GM23338 (cell line): ENCODE data around the gene NXF1. TPM values are rescaled to one million over a fixed set of nuclear protein-coding genes. Genes with fewer than 3 reads are reported as not detected.
A peak's percentile ranks its signal among the peaks of the same experiment; 100 is the strongest.

Experiments
- ATAC-seq: fragments of 200-7000 bp; cut with Tn5 transposase; 3 replicates; pipeline ENCODE4 v1.9.1; 2020
- DNase-seq: peaks from one replicate; pipeline ENCODE4 v3.0.0-alpha.2; 2015; ENCODE audit warnings: low spot score
- H2AFZ ChIP-seq: fragments of 200-600 bp; sonication (generic); 2 replicates; pipeline ENCODE4 v1.8.0; 2016; ENCODE audit warnings: antibody characterized with exemption, mild to moderate bottlenecking, moderate library complexity
- H3F3A ChIP-seq: fragments of 200-600 bp; sonication (generic); replicated peaks from 2 replicates; pipeline ENCODE4 v1.8.0; 2017; ENCODE audit warnings: antibody characterized with exemption, mixed run types, low read depth
- H3K27ac ChIP-seq: fragments of 200-600 bp; sonication (generic); 2 replicates; pipeline ENCODE4 v1.6.1; 2016; ENCODE audit warnings: low read depth
- H3K27me3 ChIP-seq: fragments of 200-600 bp; sonication (generic); 2 replicates; pipeline ENCODE4 v1.8.0; 2016; ENCODE audit warnings: mild to moderate bottlenecking, mixed run types, moderate library complexity; ENCODE audit not compliant: insufficient read depth
- H3K36me3 ChIP-seq: fragments of 200-600 bp; sonication (generic); 2 replicates; pipeline ENCODE4 v1.8.0; 2016; ENCODE audit warnings: mild to moderate bottlenecking; ENCODE audit not compliant: insufficient read depth
- H3K4me1 ChIP-seq: fragments of 200-600 bp; sonication (generic); 2 replicates; pipeline ENCODE4 v1.8.0; 2016; ENCODE audit warnings: mild to moderate bottlenecking, moderate library complexity; ENCODE audit not compliant: insufficient read depth
- H3K4me2 ChIP-seq: fragments of 200-600 bp; sonication (generic); 2 replicates; pipeline ENCODE4 v1.7.1; 2017; ENCODE audit warnings: mixed run types
- H3K4me3 ChIP-seq: fragments of 200-600 bp; sonication (generic); 2 replicates; pipeline ENCODE4 v1.6.1; 2016; ENCODE audit warnings: mixed run types
- H3K79me2 ChIP-seq: fragments of 200-600 bp; sonication (generic); replicated peaks from 2 replicates; pipeline ENCODE4 v1.8.0; 2017; ENCODE audit warnings: mild to moderate bottlenecking; ENCODE audit not compliant: insufficient read depth
- H3K9me2 ChIP-seq: fragments of 200-600 bp; sonication (generic); 2 replicates; pipeline ENCODE4 v1.8.0; 2017; ENCODE audit not compliant: insufficient read depth
- H4K20me1 ChIP-seq: fragments of 200-600 bp; sonication (generic); replicated peaks from 2 replicates; pipeline ENCODE4 v1.8.0; 2017; ENCODE audit warnings: mild to moderate bottlenecking; ENCODE audit not compliant: insufficient read depth
- H3K27ac Mint-ChIP-seq: 2 replicates; pipeline ENCODE4 v1.8.0; 2020; ENCODE audit warnings: inconsistent platforms, mild to moderate bottlenecking, moderate library complexity, mixed read lengths
- H3K27me3 Mint-ChIP-seq: 3 replicates; pipeline ENCODE4 v1.8.0; 2022; ENCODE audit warnings: low read depth, mild to moderate bottlenecking, moderate library complexity, mixed read lengths, inconsistent platforms; ENCODE audit not compliant: insufficient read depth, poor library complexity
- H3K36me3 Mint-ChIP-seq: 3 replicates; pipeline ENCODE4 v1.8.0; 2021; ENCODE audit warnings: low read depth, mild to moderate bottlenecking, inconsistent platforms, moderate library complexity, mixed read lengths
- H3K4me1 Mint-ChIP-seq: 3 replicates; pipeline ENCODE4 v1.8.0; 2020; ENCODE audit warnings: mild to moderate bottlenecking, inconsistent platforms, mixed read lengths
- H3K4me3 Mint-ChIP-seq: 3 replicates; pipeline ENCODE4 v1.8.0; 2021; ENCODE audit warnings: moderate library complexity, mild to moderate bottlenecking, inconsistent platforms, mixed read lengths
- H3K9me3 Mint-ChIP-seq: 3 replicates; pipeline ENCODE4 v1.8.0; 2020; ENCODE audit warnings: moderate library complexity, mild to moderate bottlenecking, inconsistent platforms, mixed read lengths
- CREB1 ChIP-seq: fragments of 250-450 bp; sonication (Bioruptor Pico); IDR thresholded peaks from 2 replicates; pipeline ENCODE4 v1.5.0; 2020; ENCODE audit warnings: low read depth, mild to moderate bottlenecking, moderate library complexity
- CTCF ChIP-seq, 2 experiments: fragments of 200-600 bp in 1 of 2; sonication (generic) in 1 of 2; conservative IDR thresholded peaks; 2 replicates each; pipeline versions ENCODE4 v1.5.1 to v1.6.1; 2016 to 2017; ENCODE audit warnings: antibody characterized with exemption in 2 of 2, low read depth in 2 of 2, mild to moderate bottlenecking in 2 of 2, moderate library complexity in 1 of 2
- ETS1 ChIP-seq: IDR thresholded peaks from 2 replicates; pipeline ENCODE4 v1.6.1; 2016; ENCODE audit warnings: antibody characterized with exemption
- EZH2 ChIP-seq: fragments of 200-600 bp; sonication (generic); IDR thresholded peaks from one replicate; pipeline ENCODE4 v1.8.0; 2017; ENCODE audit warnings: antibody characterized with exemption, mild to moderate bottlenecking, low read depth; ENCODE audit not compliant: unreplicated experiment
- EZH2phosphoT487 ChIP-seq: fragments of 200-600 bp; sonication (generic); IDR thresholded peaks from one replicate; pipeline ENCODE4 v1.8.1; 2018; ENCODE audit warnings: antibody characterized with exemption; ENCODE audit not compliant: unreplicated experiment
- JUNB ChIP-seq: IDR thresholded peaks from one replicate; pipeline ENCODE4 v1.6.1; 2016; ENCODE audit warnings: antibody characterized with exemption; ENCODE audit not compliant: unreplicated experiment
- NANOG ChIP-seq: IDR thresholded peaks from 2 replicates; pipeline ENCODE4 v1.6.1; 2016; ENCODE audit warnings: antibody characterized with exemption, borderline replicate concordance
- POLR2AphosphoS5 ChIP-seq: IDR thresholded peaks from 2 replicates; pipeline ENCODE4 v1.6.1; 2016; ENCODE audit warnings: antibody characterized with exemption, low read depth
- STAT1 ChIP-seq: IDR thresholded peaks from one replicate; pipeline ENCODE4 v1.6.1; 2016; ENCODE audit warnings: antibody characterized with exemption; ENCODE audit not compliant: unreplicated experiment
- ZNF114 ChIP-seq: fragments of 250-450 bp; sonication (Bioruptor Pico); IDR thresholded peaks from 2 replicates; pipeline ENCODE4 v1.5.0; 2020; ENCODE audit warnings: mild to moderate bottlenecking, moderate library complexity
- ZNF331 ChIP-seq: fragments of 250-450 bp; sonication (Bioruptor Pico); IDR thresholded peaks from 2 replicates; pipeline ENCODE4 v1.5.0; 2020; ENCODE audit warnings: low read depth, mild to moderate bottlenecking, moderate library complexity
- polyA plus RNA-seq: library from polyadenylated mRNA; unstranded; fragments of >200 nt; fragmentation: Nextera tagmentation; extraction: Ambion mirVana; gene quantifications from 2 replicates; pipeline ENCODE4 v1.2.1, GENCODE V29; 2016
- total RNA-seq: library from RNA; depleted of rRNA; stranded (reverse); fragments of >200 nt; shearing (Covaris generic); gene quantifications from 2 replicates; pipeline ENCODE4 v1.2.3, GENCODE V29; 2014
- TF ChIP-seq, protein P1 (sequence below): IDR thresholded peaks from one replicate; pipeline ENCODE4 v1.6.1; 2018; ENCODE audit warnings: antibody characterized with exemption; ENCODE audit not compliant: unreplicated experiment
- TF ChIP-seq, protein P2 (sequence below): fragments of 250-450 bp; sonication (Bioruptor Pico); IDR thresholded peaks from 2 replicates; pipeline ENCODE4 v1.5.0; 2020; ENCODE audit warnings: mild to moderate bottlenecking, moderate library complexity

Gene NXF1
- total and polyA plus RNA-seq, 2 experiments from 2014 or later, result 31.7 to 31.8 TPM

DNA sequence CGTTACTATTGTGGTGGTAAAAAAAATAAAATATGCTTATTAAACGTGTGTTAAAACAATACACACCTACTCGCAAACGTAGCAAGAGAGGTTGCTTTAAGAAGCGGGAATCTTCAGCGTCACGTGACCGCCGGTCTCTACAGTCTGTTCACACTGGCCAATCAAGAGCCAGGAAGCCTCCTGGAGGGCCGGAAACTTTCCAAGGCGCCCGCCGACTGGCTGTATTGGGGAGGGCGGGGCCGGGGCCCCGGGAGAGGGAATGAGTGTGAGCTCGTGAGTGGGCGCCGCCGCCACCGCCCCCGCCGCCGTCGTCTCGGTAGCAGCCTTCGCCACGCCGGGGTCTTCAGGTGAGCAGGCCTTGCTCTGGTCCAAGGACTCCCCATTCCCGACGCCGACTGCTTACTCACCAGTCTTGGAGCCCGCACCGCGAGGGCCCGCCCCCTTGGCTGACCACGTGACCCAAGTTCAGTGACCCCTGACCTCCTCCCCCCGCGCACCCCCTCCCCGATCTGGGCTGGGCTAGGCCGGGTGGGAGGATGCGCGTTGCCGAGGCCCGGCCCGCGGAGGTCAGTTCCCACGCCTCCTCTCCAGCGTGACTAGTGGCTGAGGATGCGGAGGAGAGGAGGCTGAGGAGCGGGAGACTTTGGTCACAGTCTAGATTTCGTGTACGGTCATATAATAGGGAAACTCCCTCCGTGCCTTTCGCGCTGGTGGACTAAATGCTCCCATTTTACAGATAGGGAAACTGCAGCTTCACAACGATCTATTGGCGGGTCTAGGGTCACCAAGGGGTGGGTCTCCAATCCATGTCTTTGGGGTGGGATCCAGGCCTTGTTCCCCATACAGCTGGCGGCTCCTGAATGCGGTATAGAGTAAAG is 33.9 kb downstream of the NXF1 start, which contains the start of gene TAF6L:
TSS of gene TAF6L (plus strand) at position 253 of the 878 bp plus-strand sequence. CDS start 4,388 bp downstream, outside the sequence.
- Histone ChIP-seq H3K4me2 (peak within 1 kb of the TSS; percentile 76), H3K4me1 (peaks cover 9% of the 10 kb centered on the region; the same call in 1 of the 2 replicates), H3F3A (peaks cover 25% of the 10 kb centered on the region), H3K79me2 (peaks cover 31% of the 10 kb centered on the region), H2AFZ (peak within 1 kb of the TSS; percentile 58; the same call in 1 of the 2 replicates), H4K20me1 (peaks cover 3% of the 10 kb centered on the region; the same call in 1 of the 2 replicates), H3K36me3 (peaks cover 16% of the 10 kb centered on the region), H3K4me3 (peak within 1 kb of the TSS; percentile 89), H3K9me2 (no peaks in the 10 kb centered on the region), H3K27me3 (no peaks in the 10 kb centered on the region), H3K27ac (peak within 1 kb of the TSS; percentile 95)
- Mint-ChIP-seq H3K9me3 (no peaks in the 10 kb centered on the region; the same call in 2 of the 3 replicates), H3K4me3 (peak within 1 kb of the TSS; percentile 90), H3K27me3 (peaks cover 14% of the 10 kb centered on the region), H3K4me1 (peaks cover 14% of the 10 kb centered on the region), H3K36me3 (peaks cover 34% of the 10 kb centered on the region), H3K27ac (peak within 1 kb of the TSS; percentile 97)
- ATAC-seq (peak; percentile 84), DNase-seq (peak; percentile 99)
- TF ChIP-seq CTCF (conservative IDR thresholded peaks at IDR 0.05; ENCODE audit: low read depth in 2 of 2) (no peak), CREB1 (CRISPR knock-in tag) (peak; percentile 38; the same call in 1 of the 2 replicates), POLR2AphosphoS5 (peak; percentile 49; the same call in 1 of the 2 replicates), JUNB (no peak), EZH2phosphoT487 (no peak), ZNF331 (no peak), ZNF114 (CRISPR knock-in tag) (no peak), ETS1 (no peak), EZH2 (no peak), NANOG (no peak), STAT1 (no peak)
- TF ChIP-seq, protein P1, sequence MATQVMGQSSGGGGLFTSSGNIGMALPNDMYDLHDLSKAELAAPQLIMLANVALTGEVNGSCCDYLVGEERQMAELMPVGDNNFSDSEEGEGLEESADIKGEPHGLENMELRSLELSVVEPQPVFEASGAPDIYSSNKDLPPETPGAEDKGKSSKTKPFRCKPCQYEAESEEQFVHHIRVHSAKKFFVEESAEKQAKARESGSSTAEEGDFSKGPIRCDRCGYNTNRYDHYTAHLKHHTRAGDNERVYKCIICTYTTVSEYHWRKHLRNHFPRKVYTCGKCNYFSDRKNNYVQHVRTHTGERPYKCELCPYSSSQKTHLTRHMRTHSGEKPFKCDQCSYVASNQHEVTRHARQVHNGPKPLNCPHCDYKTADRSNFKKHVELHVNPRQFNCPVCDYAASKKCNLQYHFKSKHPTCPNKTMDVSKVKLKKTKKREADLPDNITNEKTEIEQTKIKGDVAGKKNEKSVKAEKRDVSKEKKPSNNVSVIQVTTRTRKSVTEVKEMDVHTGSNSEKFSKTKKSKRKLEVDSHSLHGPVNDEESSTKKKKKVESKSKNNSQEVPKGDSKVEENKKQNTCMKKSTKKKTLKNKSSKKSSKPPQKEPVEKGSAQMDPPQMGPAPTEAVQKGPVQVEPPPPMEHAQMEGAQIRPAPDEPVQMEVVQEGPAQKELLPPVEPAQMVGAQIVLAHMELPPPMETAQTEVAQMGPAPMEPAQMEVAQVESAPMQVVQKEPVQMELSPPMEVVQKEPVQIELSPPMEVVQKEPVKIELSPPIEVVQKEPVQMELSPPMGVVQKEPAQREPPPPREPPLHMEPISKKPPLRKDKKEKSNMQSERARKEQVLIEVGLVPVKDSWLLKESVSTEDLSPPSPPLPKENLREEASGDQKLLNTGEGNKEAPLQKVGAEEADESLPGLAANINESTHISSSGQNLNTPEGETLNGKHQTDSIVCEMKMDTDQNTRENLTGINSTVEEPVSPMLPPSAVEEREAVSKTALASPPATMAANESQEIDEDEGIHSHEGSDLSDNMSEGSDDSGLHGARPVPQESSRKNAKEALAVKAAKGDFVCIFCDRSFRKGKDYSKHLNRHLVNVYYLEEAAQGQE, result no peak
- TF ChIP-seq, protein P2, sequence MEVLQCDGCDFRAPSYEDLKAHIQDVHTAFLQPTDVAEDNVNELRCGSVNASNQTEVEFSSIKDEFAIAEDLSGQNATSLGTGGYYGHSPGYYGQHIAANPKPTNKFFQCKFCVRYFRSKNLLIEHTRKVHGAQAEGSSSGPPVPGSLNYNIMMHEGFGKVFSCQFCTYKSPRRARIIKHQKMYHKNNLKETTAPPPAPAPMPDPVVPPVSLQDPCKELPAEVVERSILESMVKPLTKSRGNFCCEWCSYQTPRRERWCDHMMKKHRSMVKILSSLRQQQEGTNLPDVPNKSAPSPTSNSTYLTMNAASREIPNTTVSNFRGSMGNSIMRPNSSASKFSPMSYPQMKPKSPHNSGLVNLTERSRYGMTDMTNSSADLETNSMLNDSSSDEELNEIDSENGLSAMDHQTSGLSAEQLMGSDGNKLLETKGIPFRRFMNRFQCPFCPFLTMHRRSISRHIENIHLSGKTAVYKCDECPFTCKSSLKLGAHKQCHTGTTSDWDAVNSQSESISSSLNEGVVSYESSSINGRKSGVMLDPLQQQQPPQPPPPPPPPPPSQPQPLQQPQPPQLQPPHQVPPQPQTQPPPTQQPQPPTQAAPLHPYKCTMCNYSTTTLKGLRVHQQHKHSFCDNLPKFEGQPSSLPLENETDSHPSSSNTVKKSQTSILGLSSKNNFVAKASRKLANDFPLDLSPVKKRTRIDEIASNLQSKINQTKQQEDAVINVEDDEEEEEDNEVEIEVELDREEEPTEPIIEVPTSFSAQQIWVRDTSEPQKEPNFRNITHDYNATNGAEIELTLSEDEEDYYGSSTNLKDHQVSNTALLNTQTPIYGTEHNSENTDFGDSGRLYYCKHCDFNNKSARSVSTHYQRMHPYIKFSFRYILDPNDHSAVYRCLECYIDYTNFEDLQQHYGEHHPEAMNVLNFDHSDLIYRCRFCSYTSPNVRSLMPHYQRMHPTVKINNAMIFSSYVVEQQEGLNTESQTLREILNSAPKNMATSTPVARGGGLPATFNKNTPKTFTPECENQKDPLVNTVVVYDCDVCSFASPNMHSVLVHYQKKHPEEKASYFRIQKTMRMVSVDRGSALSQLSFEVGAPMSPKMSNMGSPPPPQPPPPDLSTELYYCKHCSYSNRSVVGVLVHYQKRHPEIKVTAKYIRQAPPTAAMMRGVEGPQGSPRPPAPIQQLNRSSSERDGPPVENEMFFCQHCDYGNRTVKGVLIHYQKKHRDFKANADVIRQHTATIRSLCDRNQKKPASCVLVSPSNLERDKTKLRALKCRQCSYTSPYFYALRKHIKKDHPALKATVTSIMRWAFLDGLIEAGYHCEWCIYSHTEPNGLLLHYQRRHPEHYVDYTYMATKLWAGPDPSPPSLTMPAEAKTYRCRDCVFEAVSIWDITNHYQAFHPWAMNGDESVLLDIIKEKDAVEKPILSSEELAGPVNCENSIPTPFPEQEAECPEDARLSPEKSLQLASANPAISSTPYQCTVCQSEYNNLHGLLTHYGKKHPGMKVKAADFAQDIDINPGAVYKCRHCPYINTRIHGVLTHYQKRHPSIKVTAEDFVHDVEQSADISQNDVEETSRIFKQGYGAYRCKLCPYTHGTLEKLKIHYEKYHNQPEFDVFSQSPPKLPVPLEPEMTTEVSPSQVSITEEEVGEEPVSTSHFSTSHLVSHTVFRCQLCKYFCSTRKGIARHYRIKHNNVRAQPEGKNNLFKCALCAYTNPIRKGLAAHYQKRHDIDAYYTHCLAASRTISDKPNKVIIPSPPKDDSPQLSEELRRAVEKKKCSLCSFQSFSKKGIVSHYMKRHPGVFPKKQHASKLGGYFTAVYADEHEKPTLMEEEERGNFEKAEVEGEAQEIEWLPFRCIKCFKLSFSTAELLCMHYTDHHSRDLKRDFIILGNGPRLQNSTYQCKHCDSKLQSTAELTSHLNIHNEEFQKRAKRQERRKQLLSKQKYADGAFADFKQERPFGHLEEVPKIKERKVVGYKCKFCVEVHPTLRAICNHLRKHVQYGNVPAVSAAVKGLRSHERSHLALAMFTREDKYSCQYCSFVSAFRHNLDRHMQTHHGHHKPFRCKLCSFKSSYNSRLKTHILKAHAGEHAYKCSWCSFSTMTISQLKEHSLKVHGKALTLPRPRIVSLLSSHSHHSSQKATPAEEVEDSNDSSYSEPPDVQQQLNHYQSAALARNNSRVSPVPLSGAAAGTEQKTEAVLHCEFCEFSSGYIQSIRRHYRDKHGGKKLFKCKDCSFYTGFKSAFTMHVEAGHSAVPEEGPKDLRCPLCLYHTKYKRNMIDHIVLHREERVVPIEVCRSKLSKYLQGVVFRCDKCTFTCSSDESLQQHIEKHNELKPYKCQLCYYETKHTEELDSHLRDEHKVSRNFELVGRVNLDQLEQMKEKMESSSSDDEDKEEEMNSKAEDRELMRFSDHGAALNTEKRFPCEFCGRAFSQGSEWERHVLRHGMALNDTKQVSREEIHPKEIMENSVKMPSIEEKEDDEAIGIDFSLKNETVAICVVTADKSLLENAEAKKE (CRISPR knock-in tag), result no peak
